ENCODE data around the gene TCP11L1.
A peak's percentile ranks its signal among the peaks of the same experiment; 100 is the strongest.

TCP11L1 gene

DNA sequence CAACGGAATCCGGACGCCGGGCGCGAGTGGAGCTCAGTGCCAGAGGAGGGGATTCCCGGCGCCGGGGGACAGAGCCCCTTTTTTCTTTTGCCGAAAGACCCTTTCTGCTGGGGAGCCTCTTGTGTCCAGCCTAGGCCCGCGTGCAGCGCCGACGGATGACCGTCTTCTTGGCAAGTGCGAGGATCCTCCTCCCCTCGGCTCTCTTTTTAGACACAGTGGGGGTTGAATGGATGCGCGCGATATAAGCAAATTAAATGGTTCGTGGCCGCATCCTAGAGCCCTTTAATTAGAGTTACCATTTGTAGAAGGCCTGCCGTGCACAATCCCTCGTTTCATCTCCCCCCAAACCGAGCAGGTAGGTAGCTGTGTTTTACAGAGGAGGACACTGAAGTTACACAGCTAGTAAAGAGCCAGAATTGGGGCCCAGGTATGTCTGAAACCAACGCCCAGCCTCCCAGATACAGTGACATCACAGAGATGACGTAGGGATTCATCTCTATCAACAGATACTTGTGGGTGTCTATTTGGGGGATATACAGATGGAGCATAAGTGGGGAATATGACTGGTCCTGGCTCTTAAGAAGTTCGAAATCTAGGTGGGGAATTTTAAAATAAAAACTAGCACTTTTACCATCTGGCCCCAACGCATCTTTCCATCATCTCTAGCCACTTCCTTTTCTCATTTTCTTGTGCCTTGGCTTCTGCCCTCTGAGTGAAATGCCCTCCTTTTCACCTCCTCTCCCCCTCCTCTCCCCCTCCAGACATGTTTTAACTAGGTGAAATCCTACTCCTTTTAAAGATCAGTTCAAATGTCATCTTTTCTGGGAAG lies 875 bp downstream of the TCP11L1 start (continued):
- TF ChIP-seq, protein P1, sequence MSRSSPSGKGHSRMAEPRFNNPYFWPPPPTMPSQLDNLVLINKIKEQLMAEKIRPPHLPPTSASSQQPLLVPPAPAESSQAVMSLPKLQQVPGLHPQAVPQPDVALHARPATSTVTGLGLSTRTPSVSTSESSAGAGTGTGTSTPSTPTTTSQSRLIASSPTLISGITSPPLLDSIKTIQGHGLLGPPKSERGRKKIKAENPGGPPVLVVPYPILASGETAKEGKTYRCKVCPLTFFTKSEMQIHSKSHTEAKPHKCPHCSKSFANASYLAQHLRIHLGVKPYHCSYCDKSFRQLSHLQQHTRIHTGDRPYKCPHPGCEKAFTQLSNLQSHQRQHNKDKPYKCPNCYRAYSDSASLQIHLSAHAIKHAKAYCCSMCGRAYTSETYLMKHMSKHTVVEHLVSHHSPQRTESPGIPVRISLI (tag by site-specific recombination; IDR thresholded peaks at IDR 0.05): no peak
- no peak for TF ChIP-seq ZBTB1 (tag by site-specific recombination; IDR thresholded peaks at IDR 0.05)
- TF ChIP-seq ZBTB48 (tag by site-specific recombination; IDR thresholded peaks at IDR 0.05): no peak
- no peak for TF ChIP-seq ZNF48 (tag by site-specific recombination; IDR thresholded peaks at IDR 0.05)
- TF ChIP-seq HOXD13 (CRISPR knock-in tag; IDR thresholded peaks at IDR 0.05; ENCODE audit: borderline replicate concordance): no peak
- TF ChIP-seq, protein P2, sequence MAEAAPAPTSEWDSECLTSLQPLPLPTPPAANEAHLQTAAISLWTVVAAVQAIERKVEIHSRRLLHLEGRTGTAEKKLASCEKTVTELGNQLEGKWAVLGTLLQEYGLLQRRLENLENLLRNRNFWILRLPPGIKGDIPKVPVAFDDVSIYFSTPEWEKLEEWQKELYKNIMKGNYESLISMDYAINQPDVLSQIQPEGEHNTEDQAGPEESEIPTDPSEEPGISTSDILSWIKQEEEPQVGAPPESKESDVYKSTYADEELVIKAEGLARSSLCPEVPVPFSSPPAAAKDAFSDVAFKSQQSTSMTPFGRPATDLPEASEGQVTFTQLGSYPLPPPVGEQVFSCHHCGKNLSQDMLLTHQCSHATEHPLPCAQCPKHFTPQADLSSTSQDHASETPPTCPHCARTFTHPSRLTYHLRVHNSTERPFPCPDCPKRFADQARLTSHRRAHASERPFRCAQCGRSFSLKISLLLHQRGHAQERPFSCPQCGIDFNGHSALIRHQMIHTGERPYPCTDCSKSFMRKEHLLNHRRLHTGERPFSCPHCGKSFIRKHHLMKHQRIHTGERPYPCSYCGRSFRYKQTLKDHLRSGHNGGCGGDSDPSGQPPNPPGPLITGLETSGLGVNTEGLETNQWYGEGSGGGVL (tag by site-specific recombination; IDR thresholded peaks at IDR 0.05): peak; percentile 69
- TF ChIP-seq ZNF501 (tag by site-specific recombination; IDR thresholded peaks at IDR 0.05): no peak
- TF ChIP-seq ZSCAN30 (tag by site-specific recombination; IDR thresholded peaks at IDR 0.05): 0 out of 2 replicates have a peak, but pooled peaks have one; percentile 14
- no peak for TF ChIP-seq MEIS1 (CRISPR knock-in tag; IDR thresholded peaks at IDR 0.05; ENCODE audit: borderline replicate concordance)
- no peak for TF ChIP-seq ZNF623 (tag by site-specific recombination; IDR thresholded peaks at IDR 0.05)
- no peak for TF ChIP-seq ZNF157 (tag by site-specific recombination; IDR thresholded peaks at IDR 0.05)
- no peak for TF ChIP-seq ZNF530 (tag by site-specific recombination; IDR thresholded peaks at IDR 0.05; ENCODE audit: low read depth)
- TF ChIP-seq, protein P3, sequence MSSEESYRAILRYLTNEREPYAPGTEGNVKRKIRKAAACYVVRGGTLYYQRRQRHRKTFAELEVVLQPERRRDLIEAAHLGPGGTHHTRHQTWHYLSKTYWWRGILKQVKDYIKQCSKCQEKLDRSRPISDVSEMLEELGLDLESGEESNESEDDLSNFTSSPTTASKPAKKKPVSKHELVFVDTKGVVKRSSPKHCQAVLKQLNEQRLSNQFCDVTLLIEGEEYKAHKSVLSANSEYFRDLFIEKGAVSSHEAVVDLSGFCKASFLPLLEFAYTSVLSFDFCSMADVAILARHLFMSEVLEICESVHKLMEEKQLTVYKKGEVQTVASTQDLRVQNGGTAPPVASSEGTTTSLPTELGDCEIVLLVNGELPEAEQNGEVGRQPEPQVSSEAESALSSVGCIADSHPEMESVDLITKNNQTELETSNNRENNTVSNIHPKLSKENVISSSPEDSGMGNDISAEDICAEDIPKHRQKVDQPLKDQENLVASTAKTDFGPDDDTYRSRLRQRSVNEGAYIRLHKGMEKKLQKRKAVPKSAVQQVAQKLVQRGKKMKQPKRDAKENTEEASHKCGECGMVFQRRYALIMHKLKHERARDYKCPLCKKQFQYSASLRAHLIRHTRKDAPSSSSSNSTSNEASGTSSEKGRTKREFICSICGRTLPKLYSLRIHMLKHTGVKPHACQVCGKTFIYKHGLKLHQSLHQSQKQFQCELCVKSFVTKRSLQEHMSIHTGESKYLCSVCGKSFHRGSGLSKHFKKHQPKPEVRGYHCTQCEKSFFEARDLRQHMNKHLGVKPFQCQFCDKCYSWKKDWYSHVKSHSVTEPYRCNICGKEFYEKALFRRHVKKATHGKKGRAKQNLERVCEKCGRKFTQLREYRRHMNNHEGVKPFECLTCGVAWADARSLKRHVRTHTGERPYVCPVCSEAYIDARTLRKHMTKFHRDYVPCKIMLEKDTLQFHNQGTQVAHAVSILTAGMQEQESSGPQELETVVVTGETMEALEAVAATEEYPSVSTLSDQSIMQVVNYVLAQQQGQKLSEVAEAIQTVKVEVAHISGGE (tag by site-specific recombination; conservative IDR thresholded peaks at IDR 0.05; ENCODE audit: low read depth): no peak
- TF ChIP-seq, protein P4, sequence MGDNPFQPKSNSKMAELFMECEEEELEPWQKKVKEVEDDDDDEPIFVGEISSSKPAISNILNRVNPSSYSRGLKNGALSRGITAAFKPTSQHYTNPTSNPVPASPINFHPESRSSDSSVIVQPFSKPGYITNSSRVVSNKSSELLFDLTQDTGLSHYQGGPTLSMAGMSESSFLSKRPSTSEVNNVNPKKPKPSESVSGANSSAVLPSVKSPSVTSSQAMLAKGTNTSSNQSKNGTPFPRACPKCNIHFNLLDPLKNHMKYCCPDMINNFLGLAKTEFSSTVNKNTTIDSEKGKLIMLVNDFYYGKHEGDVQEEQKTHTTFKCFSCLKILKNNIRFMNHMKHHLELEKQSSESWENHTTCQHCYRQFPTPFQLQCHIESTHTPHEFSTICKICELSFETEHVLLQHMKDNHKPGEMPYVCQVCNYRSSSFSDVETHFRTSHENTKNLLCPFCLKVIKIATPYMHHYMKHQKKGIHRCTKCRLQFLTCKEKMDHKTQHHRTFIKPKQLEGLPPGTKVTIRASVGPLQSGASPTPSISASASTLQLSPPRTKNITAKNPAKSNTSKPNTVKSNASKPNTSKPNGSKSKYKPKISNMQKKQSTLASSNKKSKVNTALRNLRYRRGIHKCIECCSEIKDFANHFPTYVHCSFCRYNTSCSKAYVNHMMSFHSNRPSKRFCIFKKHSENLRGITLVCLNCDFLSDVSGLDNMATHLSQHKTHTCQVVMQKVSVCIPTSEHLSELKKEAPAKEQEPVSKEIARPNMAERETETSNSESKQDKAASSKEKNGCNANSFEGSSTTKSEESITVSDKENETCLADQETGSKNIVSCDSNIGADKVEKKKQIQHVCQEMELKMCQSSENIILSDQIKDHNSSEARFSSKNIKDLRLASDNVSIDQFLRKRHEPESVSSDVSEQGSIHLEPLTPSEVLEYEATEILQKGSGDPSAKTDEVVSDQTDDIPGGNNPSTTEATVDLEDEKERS (tag by site-specific recombination; IDR thresholded peaks at IDR 0.05): no peak
- TF ChIP-seq YY2 (tag by site-specific recombination; IDR thresholded peaks at IDR 0.05): no peak
- no peak for TF ChIP-seq SP7 (tag by site-specific recombination; IDR thresholded peaks at IDR 0.05)
- no peak for TF ChIP-seq IKZF3 (tag by site-specific recombination; IDR thresholded peaks at IDR 0.05)
- TF ChIP-seq ZBTB21 (tag by site-specific recombination; IDR thresholded peaks at IDR 0.05): peak; percentile 77; the same call in 1 of the 2 replicates
- TF ChIP-seq ZNF169 (tag by site-specific recombination; IDR thresholded peaks at IDR 0.05): no peak
- TF ChIP-seq, protein P5, sequence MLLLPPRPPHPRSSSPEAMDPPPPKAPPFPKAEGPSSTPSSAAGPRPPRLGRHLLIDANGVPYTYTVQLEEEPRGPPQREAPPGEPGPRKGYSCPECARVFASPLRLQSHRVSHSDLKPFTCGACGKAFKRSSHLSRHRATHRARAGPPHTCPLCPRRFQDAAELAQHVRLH (tag by site-specific recombination; IDR thresholded peaks at IDR 0.05): no peak
- no peak for TF ChIP-seq ZXDB (tag by site-specific recombination; IDR thresholded peaks at IDR 0.05)
- no peak for TF ChIP-seq ZNF426 (tag by site-specific recombination; IDR thresholded peaks at IDR 0.05)
- TF ChIP-seq ZNF792 (tag by site-specific recombination; IDR thresholded peaks at IDR 0.05): no peak
- TF ChIP-seq KLF10 (tag by site-specific recombination; IDR thresholded peaks at IDR 0.05): no peak
- TF ChIP-seq ZNF629 (tag by site-specific recombination; IDR thresholded peaks at IDR 0.05): peak; percentile 93
- TF ChIP-seq, protein P6, sequence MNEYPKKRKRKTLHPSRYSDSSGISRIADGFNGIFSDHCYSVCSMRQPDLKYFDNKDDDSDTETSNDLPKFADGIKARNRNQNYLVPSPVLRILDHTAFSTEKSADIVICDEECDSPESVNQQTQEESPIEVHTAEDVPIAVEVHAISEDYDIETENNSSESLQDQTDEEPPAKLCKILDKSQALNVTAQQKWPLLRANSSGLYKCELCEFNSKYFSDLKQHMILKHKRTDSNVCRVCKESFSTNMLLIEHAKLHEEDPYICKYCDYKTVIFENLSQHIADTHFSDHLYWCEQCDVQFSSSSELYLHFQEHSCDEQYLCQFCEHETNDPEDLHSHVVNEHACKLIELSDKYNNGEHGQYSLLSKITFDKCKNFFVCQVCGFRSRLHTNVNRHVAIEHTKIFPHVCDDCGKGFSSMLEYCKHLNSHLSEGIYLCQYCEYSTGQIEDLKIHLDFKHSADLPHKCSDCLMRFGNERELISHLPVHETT (tag by site-specific recombination; IDR thresholded peaks at IDR 0.05): no peak
- TF ChIP-seq ZNF335 (tag by site-specific recombination; conservative IDR thresholded peaks at IDR 0.05): peak; percentile 38; the same call in 1 of the 2 replicates
- TF ChIP-seq, protein P7, sequence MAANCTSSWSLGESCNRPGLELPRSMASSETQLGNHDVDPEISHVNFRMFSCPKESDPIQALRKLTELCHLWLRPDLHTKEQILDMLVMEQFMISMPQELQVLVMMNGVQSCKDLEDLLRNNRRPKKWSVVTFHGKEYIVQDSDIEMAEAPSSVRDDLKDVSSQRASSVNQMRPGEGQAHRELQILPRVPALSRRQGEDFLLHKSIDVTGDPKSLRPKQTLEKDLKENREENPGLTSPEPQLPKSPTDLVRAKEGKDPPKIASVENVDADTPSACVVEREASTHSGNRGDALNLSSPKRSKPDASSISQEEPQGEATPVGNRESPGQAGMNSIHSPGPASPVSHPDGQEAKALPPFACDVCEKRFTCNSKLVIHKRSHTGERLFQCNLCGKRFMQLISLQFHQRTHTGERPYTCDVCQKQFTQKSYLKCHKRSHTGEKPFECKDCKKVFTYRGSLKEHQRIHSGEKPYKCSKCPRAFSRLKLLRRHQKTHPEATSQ (tag by site-specific recombination; IDR thresholded peaks at IDR 0.05): no peak
